ENCODE measurements around the gene ACAN.

- TF ChIP-seq, protein P1, sequence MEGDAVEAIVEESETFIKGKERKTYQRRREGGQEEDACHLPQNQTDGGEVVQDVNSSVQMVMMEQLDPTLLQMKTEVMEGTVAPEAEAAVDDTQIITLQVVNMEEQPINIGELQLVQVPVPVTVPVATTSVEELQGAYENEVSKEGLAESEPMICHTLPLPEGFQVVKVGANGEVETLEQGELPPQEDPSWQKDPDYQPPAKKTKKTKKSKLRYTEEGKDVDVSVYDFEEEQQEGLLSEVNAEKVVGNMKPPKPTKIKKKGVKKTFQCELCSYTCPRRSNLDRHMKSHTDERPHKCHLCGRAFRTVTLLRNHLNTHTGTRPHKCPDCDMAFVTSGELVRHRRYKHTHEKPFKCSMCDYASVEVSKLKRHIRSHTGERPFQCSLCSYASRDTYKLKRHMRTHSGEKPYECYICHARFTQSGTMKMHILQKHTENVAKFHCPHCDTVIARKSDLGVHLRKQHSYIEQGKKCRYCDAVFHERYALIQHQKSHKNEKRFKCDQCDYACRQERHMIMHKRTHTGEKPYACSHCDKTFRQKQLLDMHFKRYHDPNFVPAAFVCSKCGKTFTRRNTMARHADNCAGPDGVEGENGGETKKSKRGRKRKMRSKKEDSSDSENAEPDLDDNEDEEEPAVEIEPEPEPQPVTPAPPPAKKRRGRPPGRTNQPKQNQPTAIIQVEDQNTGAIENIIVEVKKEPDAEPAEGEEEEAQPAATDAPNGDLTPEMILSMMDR (IDR thresholded peaks at IDR 0.05): no peak
- TF ChIP-seq POLR2A (IDR thresholded peaks at IDR 0.05): no peak
Measured at GRCh38 chr15:88874275-88874674, 71.0 kb downstream of the ACAN start.
